HG02571 (cell line): ENCODE data around the gene KCNJ6.
"Not testable (repeated sequence)": the region's sequence is repeated elsewhere in the genome, so short reads cannot be mapped to it uniquely, and the experiment has no call there.

Source experiments
- ATAC-seq: cut with Tn5 transposase; IDR thresholded peaks from one replicate; pipeline ENCODE4 v1.9.1; 2021; ENCODE audit warnings: mild to moderate bottlenecking, moderate library complexity; ENCODE audit not compliant: unreplicated experiment

Gene KCNJ6

DNA sequence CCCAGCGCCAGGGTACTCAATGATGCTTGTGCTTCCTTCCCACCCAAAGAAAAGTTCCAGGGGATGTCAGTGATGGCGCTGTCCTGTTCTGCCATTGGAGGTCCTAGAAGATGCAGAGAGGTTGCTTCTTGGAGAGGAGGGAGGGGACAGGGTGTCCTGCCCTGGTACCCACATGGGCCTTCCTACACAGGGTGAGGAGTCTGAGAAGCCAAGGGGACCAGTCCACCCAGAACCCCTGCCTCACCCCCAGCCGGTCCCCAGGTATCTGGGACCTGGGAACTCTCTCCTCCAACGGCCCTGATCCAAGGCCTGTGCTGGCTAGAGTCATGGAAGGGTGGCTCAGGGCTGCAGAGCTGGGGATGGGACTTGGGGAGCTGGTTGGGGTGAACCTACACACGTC is 259.4 kb downstream of the KCNJ6 start:
- ATAC-seq = no peak

DNA sequence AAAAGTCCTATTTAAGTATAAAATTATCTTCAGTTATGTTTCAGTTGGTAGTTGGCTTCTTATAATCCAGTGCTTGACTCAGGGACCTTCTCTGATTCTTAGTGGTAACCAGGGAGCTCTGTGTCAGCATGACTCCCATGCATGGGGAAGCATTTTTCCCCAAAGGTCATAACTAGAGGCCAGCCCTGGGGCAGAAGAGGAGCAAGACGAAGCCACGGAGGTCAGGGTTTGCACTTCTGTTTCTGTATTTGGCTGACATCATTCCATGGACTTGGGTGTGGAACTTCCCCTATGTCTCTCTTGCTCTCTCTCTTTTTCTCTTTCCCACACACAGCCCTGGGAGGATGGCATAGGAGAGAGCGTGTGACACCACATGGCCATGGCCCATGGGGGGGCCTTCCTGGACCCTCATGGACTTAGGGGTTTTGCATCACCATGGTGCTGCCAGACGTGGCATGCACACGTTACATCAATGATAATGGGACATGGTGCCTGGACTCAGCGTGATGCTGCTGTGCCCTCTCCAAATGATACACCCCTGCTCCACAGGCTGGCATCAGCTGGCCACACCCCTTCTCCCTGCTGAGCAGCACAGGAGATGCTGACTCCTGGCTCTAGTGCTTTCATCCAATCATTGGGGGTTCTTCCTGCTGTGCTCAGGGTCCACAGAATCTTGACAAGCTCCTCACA is 260.5 kb downstream of the KCNJ6 start:
- no peak for ATAC-seq

DNA sequence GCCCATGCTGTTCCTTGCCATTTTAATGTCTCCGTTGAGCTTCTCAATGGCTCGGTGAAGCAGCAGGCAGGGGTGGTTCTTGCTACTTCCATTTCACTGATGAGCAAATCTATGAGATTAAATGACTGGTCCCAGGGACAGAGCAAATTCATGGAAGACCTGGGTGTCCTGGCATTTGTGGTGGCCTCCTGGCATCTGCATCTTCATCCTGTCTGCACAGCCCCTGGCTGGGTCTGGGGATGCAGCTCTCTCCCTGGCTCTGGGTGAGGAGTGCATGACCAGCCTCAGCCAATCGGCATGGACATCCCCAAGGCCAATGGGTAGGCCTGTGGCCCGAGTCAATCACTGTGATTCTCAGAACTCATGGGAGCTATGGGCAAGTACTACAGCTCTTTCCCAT is 261.7 kb downstream of the KCNJ6 start:
- ATAC-seq = no peak

DNA sequence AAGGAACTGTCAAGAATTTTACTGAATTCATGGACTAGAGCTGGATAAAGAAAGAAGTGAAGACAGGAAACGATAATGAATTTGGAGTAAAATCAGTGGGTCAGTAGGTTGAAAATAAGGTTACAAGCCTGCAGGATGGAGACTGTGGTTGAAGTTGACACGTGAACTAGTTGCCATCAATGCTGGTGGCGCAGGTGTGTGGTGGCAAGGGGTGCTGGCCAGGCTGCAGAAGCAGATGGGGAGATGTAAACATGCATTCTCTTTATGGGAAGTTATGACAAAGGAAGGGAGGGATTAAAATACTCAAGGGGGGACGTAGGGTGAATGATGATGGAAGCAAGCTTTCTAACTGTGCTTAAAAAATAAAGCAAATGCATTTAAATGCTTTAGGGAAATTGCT is 263.1 kb downstream of the KCNJ6 start:
- ATAC-seq = no peak

DNA sequence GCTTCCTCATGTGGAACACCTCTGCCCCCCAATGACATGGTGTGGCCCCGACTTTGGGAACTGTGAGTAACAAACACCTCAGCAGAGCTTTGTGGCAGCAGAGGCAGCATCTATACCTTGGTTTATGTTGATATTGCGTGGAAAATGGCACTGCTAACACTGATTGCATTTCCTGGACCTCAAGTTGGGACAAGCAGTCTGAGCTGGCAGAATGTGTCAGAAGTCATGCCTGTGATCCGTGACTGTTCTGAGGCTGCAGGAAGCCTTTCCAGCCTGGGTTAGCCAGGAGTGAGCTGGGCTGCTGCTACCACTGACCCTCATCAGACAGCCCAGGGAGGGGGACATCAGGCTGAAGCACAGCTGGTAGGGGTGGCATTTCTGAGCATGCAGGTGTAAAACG is 268.5 kb downstream of the KCNJ6 start:
- ATAC-seq = no peak

DNA sequence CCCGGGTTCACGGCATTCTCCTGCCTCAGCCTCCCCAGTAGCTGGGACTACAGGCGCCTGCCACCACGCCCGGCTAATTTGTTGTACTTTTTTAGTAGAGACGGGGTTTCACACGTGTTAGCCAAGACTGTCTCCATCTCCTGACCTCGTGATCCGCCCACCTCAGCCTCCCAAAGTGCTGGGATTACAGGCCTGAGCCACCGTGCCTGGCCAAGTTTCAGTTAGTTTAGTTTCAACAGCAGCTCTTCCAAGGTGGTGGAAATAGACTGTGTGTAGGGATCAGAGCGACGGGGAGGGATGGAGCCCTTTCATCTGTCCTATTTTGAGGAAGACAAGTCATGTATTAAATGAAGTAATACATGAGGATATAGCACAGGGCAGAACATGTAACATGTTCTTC is 269.5 kb downstream of the KCNJ6 start:
- ATAC-seq = not testable (repeated sequence)

DNA sequence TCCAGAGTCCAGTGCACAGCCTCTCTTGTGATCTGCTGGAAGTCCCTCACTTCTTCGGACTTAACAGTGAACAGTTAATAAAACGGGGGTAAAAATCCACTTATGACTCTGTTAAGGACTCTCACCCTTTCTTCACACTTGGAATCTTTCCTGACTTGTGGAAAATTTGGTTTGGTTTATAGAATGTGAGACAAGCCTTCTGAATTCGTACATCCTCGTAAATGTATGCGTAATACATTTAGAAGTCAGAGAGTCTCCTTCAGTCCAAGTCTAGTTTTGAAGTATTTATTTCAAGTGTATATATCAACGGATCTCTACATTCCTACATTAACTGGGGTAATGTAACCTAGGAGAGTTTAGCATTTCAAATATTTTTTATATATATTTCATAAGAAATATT is 270.4 kb downstream of the KCNJ6 start:
- no peak for ATAC-seq

DNA sequence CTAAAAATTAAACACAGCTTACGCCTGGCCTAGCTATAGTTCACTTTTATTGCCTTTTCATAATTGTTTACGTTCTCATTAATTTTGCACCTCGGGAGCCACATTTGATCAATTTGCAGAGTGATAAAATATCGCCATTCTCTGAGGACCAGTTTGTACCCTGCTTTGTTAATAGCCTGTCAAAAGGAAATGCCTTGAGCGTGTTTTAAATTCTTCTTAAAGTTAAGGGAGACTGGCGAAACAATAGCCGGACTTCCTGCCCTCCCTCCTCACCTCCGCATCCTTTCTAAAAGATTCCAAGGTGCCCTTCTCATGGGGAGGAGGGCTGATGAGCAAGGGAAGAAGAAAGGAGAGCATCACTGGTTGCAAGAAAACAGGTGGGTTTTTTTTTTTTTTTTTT is 271.6 kb downstream of the KCNJ6 start:
- ATAC-seq = no peak

DNA sequence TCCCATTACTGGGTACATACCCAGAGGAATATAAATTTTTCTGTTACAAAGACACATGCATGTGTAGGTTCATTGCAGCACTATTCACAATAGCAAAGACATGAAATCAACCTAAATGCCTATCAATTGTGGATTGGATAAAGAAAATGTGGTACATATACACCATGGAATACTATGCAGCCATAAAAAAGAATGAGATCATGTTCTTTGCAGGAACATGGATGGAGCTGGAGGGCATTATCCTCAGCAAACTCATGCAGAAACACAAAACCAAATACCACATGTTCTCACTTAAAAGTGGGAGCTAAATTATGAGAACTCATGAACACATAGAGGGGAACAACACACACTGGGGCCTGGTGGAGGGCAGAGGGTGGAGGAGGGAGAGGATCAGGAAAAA is 272.4 kb downstream of the KCNJ6 start:
- ATAC-seq = not testable (repeated sequence)

DNA sequence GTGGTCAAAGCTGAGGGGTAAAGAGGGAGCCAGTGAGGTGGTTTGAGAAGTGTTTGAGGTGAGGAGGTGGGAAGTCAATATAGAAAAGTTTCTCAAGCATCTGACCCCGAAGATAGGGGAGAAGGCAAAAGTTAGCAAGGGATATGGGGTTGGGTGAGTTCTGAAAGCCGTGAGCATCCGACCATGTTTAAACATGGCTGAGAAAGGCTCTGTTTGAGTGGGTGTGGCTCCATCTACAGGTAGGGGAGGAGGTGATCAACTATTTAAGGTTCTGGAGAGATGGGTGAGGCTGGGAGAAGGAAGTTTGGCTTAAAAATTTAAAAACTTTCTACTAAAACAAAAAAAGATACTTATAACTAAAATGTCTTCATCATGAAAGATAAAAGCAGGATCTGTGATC is 273.8 kb downstream of the KCNJ6 start:
- no peak for ATAC-seq

DNA sequence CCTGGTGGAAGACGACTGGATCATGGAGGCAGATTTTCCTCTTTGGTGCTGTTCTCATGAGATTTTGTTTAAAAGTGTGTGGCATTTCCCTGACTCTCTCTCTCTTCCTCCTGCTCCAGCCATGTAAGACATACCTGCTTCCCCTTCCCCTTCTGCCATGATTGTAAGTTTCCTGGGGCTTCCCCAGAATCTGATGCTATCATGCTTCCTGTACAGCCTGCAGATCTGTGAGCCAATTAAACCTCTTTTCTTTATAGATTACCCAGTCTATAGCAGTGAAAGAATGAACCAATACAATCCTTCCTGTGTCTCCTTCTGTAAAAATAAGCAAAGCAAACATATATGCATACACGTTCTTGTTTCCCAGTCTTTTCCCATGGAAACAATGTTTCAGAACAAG is 276.5 kb downstream of the KCNJ6 start:
- no peak for ATAC-seq

DNA sequence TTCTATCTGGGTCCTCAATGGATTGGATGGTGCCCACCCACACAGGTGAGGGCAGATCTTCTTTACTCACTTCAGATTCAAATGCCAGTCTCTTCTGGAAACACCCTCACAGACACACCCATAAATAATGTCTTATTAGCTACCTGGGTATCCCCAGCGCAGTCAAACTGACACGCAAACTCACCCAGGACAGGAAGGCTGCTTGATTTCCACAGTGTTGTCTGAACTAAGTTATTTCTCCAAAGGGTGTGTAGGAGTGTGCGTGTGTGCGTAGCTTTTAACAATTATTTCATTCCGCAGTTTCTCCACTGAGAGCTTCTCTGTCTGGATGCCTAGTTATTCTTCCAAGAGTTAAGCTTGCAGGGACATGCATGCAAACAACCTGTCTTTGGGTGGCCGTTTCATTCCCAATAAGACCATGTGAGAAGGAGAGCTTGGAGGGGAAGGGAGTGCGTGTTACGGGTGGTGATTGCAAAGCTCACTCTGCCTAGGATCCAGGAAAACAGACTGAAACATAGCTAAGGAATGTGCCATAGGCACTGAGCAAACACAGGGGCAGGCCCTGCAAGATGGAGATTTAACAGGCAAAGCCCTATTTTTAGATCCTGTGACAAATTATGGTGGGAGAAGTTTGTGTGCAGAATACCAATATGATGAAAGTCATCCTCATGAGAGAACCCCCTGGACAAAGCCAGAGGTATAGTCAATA is 280.0 kb downstream of the KCNJ6 start:
- ATAC-seq = no peak

DNA sequence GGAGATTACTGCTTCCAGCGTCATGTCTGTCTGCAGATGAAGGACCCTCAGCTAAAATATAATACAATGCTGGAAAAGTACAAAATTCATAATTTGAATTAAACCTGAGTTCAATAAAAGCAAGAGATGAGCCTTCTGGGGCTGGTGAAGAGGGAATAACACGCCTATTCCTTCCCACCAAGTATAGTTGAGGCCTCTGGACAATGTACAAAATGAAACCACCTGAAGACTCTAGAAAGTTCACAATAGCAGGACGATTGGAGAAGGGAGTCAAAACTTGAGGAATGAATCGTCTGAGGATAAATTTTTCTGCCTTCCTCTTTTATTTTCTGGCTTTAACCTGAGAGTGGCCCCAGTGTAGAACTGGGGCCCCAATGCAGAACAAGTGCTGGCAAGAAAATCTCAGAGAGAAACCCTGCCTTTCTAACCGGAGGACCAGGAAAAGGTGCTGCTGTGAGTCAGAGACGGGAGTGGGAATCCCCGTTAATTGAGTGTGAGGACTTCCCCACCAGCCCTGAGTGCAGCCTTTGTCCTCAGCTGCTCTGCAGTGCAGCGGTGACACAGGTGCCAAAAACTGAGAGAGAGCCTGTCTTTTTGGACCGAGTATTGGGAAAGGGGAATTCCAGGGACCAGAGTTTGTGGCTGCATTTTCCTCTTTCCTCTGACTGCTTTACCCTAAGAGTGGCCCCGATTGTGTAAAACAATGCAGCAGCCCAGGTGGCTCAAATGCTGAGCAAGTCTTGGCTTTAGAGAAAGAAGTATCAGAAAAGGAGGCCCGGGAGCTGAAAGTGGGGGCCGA is 284.7 kb downstream of the KCNJ6 start:
- ATAC-seq = peak; percentile 79

DNA sequence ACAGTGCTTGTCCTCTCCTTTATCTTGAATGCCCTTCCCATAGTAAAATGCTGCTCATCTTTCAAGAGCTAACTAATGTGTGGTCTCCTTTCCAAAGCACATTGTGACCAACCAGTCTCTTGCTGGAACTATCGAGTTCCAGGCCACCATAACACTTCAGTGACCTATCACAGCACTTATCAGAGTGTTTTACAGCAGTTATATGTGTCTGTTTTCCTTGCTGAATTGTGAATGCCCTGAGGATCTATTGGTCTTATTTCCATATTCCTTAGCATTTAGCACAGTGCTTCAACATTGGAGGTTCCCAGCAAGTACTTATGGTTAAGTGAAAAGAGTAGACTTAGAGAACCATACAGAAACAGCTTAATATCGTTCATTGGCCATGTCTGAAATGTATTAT is 285.4 kb downstream of the KCNJ6 start:
- no peak for ATAC-seq

DNA sequence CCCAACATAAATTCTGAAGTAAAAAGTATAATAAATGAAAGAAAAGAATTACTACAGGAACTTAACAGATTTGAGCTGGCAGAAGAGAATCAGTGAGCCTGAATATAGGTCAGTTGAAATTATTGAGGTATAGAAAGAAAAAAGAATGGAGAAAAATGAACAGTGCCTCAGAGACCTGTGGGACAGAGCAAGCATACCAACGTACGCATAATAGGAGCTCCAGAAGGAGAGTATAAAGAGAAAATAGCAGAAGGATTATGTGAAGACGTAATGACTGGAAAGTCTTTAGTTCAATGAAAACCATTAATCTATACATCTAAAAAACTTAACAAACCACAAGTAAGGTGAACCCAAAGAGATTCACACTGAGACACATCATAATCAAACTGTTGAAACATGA is 287.9 kb downstream of the KCNJ6 start:
- no peak for ATAC-seq

DNA sequence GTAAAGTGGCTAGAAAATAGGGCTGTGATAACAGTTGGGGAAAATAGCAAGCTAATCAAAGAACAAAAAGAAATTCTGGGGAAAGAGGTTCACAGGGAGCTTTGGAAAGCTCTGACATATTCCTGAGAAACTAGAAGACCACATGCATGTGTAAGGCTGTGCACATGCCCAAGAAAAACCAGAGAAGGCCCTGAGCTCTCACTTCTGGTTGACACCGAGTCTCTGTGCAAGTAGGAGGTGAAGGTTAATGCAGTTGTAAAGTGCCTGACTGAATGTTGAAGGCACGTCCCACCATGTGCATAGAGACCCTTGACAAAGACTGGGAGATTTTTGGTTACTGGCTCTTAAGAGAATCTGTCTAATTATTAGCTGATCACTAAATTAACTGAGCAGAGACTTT is 288.7 kb downstream of the KCNJ6 start:
- ATAC-seq = no peak

DNA sequence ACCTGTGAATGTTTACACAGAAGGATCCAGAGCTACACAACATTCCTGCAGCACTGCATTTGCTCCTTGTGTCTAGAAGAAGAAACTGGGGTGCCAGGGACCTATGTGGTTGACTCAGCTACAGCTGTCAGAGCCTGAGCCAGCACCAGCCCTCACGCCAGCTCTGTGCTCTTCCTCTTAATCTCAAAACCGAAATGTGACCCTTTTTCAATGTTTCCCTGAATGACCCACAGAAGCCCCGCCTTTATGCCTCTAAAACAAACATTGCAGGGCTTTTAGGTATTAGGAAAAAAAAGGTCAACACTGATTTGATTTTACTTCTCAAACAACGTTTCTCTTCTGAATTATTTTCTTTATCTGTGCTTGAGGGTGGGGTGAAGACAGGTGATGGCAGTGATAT is 289.2 kb downstream of the KCNJ6 start:
- ATAC-seq = no peak

DNA sequence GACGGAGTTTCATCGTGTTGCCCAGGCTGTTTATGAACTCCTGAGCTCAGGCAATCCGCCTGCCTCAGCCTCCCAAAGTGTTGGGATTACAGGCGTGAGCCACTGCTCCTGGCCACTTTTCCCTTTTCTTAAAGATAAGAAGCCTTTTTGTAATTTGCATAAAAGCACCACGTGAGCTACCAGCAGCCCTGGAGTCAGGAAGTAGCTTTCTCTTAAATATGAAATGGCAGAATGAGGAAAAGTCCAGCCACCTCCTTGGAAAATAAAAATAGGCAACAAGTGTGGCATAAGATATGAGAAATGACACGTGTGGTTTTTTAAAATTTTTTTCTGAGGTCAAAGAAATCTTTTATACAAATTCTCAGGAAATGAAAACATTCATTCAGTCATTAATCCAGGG is 289.9 kb downstream of the KCNJ6 start:
- no peak for ATAC-seq

DNA sequence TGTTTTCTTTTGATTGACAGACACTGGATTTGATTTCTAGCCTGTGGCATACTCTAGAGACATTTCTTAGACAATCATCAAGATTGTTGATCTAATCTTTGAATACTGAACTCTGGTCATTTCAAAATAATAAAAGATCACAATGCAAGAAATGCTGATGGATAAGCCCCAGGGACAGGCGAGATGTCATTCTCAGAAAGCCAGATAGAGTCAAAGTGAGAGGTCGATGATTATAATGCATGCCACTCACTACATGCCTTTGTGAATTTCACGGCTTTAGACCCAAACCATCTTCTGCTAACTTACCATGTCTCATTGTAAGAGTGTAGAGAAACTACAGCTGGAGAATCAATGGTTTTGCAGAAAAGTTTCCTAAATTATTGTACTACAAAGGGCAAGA is 292.6 kb downstream of the KCNJ6 start:
- no peak for ATAC-seq

DNA sequence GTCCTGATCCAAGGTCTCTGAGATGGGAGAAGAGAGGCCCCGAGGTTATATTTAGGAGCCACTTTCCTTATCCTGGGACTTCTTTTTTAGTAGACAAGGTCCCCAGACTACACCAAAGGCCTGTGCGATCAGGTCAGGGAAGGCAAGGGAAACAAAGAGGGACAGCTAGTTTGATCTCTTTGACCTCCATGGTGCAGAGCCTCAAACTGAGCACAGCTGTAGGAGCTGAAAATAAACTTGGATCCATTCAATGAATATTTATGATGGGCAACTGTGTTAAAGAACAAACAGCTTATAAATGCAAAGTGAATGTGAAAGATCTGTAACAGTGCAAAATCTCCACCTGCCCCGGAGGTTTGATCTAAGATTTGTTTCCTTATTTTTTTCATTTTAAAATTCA is 293.1 kb downstream of the KCNJ6 start:
- ATAC-seq = no peak

DNA sequence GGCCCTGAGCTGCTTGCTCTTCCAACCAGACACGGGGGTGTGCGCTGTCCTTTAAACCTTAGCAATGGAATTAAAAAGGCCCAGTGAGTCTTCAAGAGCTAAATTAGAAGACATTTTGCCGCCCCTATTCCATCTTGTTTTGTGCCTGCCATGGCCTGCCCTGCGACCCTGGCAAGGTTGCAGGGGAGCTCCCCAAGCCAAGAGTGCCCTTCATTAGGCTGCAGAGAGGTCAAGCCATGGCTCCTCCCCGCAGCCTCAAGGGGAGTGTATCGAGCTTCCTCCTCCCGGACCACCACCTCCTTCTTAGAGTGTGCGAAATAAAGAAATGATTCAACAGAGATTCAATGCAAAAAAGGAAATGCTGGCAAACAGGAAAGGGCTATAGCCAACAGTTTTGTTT is 293.5 kb downstream of the KCNJ6 start:
- ATAC-seq = no peak

DNA sequence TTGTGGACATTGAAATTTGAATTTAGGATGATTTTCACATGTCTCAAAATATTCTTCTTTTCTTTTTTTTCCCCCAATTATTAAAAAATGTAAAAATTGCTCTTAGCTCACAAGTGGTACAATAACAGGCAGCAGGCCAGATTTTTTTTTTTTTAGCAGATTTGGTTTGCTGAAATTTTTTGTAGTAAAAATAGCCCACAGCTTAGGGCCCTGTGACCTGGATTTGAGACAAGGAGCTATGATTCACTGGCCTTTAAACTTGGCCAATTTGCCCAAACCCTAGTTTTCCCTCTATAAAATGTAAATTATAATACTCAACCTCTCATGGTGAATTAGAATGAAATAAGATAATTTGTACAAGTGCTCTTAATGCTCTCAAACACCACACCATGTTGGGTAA is 295.9 kb downstream of the KCNJ6 start:
- no peak for ATAC-seq
